SH-SY5Y (cell line): ENCODE measurements around the gene ZCCHC14.

Experiments
- GATA2 ChIP-seq: IDR thresholded peaks from 2 replicates; pipeline ENCODE4 v1.6.1; 2011; ENCODE audit warnings: mild to moderate bottlenecking, low read depth, low read length
- GATA3 ChIP-seq: IDR thresholded peaks from 2 replicates; pipeline ENCODE4 v1.6.1; 2011; ENCODE audit warnings: low read depth, mild to moderate bottlenecking, low read length, moderate library complexity

DNA sequence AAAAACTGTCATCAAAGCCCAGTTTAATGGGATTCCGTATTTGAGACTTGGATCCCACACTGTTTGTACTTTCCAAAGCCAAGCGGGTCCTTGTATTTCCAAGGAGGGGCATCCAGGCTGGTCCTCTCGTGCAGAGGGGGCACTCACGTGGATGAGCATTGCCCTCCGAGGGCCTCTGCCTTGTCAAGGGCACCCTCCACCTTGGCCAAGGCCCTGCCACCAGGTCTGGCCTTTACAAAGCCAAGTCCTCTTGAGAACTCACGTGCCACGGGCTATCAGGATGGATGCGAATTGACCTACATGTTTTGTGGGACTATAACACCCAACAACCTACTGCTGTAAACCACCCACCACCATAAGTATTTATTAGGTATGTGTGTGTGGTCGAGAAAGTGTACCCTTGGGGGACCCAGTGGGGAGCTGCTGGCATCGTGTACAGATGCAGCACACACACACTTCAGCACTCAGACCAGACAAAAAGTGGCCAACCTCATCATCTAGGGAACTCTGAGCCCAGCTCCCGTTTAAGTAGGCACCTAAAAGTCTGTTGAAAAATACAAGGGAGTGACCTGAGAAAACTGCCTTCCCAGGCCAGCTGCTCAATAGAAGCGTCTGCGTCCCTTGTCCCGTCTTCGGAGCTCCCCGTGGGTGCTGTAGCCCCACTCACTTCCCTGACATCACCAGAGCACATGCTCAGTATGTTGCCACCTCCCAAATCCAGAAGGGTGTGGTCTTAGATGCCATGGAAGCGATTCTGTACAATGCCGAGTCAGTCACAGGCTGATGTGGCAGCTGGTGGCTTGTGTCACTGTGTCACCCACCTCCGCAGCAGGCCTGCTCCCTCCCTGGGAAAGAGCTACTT, 87.8 kb downstream of the ZCCHC14 start:
- TF ChIP-seq GATA2 (no peak), GATA3 (no peak)
